NCI-H146 (cell line): ENCODE results near the gene ZFYVE28.
"Not testable (repeated sequence)": the region's sequence is repeated elsewhere in the genome, so short reads cannot be mapped to it uniquely, and the experiment has no call there.

Experiments used
- DNase-seq: peaks from one replicate; lab custom pipeline; 2025; lab: John Stamatoyannopoulos, UW

ZFYVE28 gene

DNA sequence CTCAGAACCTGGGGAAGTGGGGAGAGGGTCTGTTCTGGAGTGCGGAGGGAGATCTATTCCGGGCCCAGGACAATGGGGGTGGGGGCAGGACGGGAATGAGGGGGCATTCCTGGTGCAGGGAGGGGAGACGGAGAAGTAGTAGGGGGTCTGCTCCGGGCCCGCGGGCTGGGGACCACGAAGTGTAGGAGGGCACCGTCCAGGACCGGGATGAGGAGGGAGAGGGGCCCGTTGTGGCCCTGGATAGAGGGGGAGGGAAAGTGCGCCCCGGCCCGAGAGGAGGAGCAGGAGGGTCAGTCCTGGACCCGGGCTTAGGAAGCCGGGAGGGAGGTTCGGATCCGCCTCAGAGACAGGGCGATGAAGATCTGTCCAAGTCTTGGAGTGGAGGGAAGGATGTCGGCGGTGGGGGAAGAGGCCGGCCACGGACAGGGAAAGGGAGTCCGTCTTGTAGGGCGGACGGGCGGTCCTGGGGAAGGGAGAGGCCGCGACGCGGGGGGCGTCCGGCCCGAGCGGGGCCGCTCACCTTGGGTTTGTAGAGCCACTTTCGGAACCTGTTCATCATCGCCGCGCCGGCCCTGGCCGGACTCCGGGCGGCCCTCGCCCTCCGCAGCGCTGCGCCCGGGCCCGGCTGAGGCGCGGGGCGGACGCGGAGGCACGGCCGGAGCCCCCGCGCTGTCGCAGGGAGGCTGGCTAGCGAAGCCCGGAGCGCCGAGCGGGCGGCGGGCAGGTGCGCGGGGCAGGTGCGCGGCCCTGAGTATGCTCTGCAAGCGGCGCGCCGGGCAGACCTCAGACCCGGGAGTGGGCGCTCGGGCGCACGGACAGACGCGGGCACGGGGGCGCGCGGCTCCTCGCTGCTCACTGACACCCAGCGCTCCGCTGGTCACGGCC lies at the start of gene ZFYVE28:
ZFYVE28 (minus strand) TSS at position 881 of the 885 bp plus-strand sequence; CDS start at position 559, 322 bp downstream.
- DNase-seq: peak; percentile 36

DNA sequence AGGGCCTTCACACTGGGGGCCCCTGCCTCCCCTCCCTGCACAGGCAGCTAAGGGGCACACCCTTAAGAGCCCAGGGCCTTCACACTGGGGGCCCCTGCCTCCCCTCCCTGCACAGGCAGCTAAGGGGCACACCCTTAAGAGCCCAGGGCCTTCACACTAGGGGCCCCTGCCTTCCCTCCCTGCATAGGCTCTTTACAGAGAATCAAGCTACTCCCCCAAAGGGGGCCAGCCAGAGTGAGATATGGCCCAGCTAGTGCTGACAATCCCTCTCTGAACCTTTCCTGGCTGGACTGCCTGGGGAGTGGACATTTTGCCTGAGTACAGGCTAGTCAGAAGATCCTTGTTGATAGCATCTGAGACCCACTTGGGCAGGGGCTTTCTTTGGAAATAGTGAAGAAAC lies 47.1 kb upstream of the ZFYVE28 start:
- not testable (repeated sequence) for DNase-seq

DNA sequence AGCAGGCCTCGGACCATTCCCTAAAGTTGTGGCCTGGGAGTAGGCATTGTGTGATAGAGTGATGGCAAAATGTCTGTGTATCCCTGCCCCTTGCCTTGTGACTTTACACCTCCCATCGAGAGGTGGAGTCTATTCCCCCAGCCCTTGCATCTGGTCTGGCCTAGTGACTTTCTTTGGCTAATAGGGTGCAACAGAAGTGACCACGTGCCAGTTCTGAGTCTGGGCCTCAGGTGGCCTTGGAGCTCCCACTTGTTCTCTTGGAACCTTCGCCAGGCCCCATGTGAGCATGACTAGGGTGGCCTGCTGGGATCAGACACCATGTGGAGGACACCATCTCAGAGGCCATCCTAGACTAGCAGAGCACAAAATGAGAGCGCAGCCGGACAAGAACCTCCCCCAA lies 46.6 kb upstream of the ZFYVE28 start:
- no peak for DNase-seq

DNA sequence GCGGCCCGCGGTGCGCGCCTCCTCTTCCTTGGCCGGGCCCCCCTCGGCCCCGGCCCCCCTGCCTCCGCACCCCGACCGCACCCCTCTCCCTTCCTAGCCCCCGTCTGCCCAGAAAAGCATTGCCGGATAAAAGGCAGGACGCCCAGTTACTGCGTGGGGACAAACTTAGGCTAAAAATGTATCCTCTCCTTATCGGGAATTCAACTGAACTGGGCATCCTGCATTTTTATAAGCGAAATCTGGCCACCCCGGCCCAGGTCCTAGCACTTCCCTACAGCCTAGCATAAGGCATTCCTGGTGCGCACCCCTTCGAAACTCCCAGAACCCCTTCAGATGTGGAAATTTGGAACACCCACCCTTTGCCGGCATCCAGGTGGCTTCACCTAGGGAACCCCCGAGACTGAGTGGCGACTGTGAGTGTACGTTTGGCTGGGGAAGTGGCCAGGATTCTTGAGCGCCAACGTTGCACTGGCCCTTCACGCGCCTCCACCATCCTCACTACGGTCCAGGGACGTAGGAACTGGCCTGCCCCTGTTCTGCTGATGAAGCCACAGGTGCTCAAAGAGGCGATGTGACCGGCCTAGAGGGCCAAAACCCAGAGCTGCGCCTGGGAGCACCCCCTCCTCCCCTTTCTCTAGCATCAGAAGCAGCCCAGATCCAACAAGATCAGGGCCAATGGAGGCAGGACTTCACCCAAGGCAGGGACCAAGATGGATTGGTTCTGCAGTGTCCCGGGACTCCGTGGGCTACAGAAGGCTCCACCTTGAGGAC lies 44.7 kb upstream of the ZFYVE28 start:
- DNase-seq: no peak

DNA sequence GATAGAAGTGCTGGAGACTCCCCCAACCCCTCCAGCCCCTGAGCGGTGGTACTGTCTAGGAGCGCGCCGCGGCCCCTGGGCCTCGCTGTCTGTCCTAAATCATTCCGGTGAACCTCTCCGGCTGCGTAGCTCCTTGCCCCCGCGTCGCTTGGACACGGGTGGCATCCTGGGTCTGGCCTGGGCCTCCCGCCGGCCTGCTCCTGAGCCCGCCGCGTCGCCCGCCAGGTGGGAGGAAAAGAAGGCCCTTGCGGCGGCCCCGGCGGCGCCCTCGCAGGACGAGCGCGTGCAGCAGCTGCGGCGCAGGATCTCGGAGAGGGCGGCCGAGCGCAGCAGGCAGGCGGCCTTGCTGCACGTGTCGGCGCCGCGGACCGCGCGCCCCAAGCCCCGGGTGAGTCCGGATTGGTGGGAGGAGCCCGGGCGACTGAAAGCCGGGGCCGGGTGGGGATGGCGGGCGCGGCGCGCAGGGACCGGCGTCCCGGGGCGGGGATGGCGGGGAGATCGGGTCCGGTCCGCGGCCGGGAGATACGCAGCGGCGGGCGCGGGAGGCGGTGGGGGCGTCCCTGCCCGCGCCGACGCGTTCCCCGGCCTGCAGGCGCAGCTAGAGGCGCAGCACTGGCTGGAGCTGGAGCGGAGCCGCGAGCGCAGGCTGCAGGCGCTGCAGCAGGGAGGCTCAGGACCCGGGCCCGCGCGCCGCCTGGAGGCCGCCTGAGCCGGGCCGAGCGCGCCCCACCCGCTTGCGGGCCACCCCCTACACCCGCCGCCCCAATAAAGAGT lies 44.0 kb upstream of the ZFYVE28 start:
- DNase-seq: peak; percentile 82

DNA sequence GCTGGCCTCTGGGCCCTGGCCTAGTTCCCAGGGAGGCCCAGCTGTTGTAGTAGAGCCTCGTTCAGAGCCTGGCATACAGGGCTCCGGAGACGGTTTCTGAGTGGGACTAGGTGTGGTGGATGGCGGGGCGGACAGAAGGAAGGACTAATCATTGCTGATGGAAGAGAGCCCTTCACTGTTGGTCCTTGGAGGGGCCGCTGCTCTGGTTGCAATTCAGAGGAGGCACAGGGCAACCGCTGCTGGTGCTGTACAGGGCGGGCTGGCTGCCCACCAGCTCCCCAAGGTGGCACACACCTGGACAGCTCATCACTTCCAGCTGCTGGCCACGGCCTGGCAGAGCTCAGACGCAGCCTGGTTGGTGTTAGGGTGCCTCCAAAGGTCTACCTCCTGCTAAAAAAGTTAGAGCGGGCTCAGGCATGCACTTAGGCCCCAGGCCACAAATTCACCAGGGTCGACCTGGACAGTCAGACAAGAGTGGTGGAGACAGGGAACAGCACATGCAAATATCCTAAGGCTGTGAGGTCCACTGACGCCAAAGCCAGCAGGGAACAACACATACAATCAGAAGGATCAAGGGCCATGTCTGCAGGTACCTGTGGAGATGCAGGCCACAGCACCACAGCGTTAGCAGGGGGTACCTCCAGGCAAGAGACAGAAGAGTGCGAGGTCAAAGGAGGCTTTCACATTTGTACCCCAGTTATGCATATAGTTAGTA lies 43.0 kb upstream of the ZFYVE28 start:
- DNase-seq: peak; percentile 19

DNA sequence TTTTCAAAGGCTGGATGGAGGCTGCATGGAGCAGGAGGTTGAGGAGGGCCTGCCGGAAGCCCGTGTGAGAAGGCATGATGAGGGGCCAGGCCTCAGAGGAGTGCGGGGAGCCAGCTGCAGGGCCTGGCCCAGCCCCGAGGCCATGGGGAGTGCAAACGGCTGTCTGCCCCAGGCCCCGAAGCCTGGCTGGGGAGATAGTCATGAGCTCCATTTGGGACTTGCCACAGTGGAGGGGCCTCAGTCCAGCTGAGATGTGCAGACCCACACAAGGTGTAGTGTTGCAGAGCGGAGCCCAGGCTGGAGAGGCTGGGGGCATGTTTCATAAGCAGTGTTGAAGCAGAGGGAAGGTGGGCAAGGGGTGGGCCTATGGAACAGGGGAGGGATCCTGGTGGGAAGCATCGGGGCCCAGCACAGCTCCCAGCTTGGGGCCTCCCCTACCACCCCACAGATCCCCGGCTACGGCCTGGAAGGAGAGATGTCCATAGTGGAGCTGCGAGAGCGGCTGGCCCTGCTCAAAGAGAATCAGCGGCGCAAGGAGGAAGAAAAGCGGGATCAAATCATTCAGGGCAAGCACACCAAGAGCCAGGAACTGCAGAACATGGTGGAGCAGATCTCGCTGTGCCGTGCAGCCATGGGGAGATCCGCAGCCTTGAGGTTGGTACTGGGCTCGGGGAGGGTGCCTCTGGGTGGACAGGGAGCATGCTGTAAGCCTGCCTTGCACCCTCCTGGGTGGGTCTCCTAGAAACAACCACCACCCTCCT lies 41.3 kb upstream of the ZFYVE28 start:
- DNase-seq: no peak

DNA sequence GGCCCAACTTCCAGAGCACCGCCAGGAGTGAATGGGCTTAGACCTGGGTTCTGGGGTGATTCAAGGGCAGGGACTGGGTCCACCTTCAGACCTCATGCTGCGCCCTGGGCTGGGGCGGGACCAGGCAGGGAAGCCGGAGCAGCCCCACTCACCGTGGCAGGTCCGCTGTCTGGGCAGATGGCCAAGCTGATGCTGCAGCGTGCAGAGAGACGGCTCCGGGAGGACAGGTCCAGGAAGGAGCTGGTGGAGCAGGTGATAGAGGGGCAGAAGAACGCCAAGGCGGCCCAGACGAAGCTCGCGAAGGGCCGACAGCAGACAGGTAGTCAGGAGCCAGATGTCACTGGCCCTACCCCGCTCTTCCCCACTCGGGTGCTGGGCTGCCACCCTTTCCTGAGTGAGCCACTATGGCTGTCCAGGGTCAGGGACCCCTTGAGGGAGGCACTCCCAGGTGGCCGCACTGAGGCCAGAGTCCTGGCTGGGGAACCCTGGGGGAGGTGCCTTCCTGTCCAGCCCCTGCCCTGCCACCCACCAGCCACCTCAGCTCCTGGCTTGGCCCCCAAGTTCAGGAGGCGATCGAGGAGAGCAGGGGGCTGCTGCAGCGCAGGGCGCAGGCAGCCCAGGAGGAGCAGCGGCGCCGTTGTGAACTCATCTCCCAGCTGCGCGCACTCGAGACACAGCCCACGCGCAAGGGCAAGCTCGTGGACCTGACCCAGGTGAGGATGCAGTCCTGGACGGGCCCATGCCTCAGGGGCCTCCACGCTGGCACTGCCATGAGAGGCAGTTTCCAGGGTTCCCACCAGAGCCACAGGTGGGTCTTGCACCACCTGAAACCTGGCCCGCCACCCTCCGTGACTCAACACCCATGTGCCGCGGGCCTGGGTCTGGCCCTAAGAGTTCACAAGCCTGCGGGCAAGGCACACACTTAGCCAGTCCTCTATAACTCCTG lies 40.4 kb upstream of the ZFYVE28 start:
- DNase-seq: no peak

DNA sequence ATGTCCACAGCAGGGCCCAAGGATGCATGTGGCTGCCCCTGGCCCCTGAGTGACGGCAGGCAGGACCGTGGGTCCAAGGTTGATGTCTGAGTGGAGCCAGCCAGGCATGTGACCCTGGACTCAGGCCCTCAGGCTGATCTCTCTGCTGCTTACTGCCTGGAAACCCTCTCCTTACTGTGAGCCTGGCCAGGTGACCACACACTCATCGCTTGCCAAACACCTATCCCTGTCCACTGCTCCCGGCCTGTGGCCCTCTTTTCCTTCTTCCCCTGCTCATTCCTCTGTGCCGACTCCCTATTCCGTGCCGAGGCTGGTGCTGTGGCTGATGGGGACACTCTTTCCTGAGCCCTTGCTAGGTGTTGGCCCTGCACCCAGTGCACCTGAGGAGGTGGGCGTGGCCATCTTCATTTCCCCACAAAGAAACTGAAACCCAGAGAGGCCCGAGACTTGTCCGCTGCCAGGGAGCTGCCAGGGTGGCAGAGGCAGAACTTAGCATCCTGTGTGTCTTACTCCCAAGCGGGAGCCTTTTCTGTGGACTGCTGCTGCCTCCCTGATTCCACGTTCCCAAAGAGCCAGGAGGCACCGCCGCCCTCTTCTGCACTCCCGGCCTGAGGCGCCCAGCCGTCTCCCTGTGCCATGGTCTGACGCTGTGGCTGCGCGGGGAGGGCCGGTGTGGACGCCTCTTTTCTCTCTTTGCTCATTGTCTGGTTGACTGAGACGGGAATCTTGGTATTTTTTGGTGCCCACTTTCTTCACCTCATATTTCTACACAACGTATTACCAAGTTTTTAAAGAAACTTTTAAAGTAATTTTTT lies 39.2 kb upstream of the ZFYVE28 start:
- DNase-seq: no peak

DNA sequence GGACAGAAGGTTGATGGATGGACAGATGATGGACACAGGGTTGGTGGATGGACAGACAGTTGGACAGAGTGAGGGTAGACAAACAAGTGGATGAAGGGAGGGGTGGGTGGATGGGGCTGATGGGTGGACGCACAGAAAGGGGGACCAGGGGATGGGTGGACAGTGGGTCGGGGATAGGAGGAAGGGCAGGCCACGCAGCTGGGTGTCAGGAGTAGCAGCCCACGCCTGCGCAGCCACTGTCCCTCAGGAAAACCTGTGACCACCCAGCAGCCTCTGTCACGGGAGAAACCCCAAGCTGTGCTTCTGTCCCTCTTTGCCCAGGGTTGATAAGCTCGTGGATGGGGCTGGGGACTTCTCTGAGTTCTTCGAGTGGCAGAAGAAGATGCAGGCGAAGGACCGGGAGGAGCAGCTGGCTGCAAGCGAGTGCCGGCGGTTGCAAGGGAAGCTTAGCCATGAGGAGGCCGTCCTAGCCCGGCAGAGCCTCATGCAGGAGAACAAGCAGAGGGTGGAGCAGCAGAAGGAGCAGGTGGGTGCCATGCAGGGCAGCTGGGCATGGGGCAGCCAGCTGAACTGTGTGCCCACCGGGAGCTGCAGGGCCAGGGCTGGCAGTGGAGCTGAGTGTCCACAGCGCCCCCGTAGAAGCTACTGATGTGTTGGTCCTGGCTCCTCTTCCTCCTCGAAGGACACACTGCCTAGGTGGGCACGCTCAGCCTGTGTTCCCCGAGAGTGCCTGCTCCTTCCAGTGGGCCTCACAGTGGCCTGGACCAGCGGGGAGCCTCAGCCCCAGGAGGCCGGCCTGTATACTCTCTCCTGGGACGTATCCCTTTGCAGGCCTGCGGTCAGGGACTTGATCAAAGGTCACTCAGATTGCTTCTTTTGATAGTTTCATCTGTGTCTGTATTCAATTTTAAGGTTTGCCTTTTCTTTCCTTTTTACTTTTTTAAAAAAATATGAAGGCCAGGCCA lies 33.7 kb upstream of the ZFYVE28 start:
- DNase-seq: no peak

DNA sequence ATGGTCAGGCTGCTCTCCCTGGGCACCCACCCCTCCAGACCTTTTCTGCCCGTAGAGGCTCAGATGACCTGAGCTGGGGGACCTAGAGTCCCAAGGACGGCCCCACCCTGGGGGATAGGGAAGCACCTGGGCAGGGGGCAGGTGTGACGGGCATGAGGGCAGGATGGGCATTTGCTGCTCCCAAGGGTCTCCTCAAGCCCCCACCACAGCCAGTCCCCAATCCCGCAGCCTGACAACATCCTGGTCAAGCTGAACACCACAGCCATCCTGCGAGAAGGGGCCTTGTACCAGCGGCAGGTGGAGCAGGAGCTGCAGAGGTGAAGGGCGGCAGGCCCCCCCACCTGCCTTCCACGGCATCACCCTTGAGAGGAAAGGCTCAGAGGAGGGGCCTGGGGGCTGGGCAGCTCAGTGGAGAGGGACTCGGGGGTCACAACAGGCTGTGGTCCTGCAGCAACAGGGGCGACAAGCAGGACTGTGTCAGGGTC lies 32.6 kb upstream of the ZFYVE28 start:
- DNase-seq: no peak

DNA sequence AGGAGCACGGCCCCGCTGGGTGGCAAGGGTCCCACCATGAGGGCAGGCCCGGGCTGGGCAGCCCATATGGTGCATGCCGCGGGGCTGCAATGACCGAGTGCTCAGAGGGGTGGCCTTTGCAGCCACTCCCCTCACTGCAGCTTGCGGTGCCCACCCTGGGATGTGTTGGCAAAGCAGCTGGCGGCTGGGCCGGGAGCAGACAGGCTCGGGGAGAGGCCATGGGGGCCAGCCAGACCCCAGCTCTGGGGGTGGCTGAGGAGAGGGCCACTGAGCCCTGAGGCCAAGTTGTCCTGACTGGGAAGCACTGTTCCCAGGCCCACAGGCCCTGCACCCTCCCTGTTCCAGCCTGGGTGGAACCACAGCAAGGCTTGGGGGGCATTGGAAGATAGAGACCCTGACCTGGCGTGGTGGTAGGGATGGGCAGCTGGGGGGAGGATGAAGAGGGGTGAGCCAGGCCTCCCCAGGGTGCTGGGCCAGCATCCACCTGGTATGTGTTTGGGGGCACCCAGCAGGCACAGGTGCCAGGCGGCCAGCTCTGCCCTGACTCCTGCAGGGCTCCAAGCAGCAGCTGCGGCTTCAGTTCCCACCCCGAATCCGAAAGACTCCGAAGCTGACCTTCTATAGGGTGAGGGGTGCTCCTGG lies 32.1 kb upstream of the ZFYVE28 start:
- DNase-seq: no peak

DNA sequence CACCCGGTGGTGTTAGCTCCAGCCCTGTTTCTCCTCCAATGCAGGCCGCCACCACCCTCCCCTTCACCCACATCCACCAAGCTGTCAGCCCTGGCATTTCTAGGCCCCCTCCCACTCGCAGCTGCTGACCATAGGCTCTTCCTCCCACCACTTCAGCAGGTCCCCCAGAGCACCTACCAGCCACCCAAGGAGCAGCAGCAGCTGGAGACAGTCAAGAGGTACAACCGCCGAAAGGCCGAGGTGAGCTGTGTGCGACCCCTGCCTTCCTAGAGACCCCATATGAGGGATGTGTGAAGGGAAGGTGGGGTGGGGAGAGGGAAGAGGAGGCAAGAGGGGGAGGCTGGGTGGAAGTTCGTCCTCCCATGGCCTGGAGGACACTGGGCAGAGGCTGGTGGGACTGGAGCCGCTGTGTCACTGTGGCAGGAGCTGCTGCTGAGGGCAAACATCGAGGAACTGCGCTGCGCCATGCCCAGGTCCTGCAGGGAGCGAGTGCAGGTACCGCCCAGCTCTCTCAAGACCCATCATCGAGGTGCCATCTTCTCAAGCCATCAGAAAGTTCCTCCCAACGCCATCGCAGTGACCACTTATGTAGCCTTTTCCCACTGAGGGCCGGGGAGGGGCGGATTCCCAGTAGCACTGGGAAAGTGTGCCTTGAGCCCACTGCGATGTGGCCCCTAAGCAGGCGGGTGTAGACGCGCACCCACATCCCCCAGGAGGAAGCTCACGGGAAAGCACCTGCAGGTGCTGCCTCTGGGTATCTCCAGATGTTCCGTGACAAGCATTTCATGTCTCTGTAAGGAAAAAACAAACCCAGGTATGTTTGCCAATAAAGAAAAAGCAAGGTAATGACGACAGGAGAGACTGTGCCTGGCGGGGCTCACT lies 31.3 kb upstream of the ZFYVE28 start:
- no peak for DNase-seq

DNA sequence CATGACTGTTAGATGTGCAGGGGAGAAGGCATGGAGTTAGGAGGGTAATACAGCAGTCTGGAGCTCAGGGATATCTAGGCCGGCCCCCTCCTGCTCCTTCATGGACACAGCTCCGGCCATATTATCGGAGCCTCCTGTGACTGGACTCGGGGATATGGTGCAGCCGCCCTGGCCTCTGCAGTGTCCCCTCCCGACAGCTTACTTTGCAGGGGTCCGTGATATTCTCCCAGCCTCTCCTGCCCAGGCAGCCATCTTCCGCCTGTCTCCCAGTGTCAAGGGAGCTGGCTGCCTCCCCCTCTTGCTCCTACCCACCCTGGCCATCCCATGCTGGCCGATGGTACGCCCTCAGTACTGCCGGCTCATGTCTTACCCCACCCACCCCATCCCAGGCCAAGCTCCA lies 30.6 kb upstream of the ZFYVE28 start:
- DNase-seq: no peak

DNA sequence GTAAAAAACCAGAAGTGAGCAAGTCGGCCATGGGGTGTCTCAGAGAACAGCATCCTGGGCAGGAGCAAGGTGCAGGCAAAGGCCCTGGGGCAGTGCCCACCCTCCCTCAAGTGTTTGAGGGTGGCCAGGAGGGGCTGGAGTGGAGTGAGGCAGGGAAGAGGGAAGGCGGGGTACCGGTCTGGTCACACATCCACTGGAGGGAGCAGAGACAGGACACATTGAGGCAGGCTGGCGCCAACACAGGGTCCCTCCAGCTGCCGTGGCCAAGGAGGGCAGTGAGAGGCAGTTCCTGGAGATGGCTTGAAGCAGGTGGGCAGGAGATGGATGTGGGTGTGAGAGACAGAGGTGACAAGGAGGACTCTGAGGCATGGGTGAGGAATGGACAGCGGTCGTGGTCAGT lies 30.1 kb upstream of the ZFYVE28 start:
- no peak for DNase-seq
